ENCODE measurements around the gene KCNC3. TPM values are rescaled to one million over a fixed set of nuclear protein-coding genes. Genes with fewer than 3 reads are reported as not detected.
A peak's percentile ranks its signal among the peaks of the same experiment; 100 is the strongest.

Gene KCNC3
- 1.6 and 1.9 TPM in 2 replicates for total RNA-seq (2013; cell fraction: nucleolus; rRNA removed)
- total RNA-seq (2014; rRNA removed) (0.16 and 0.45 TPM in 2 replicates), total RNA-seq (2014; rRNA removed; fragmentation: Illumina TruSeq; extraction: Trizol) (0.27 and 0.32 TPM in 2 replicates), total RNA-seq (2021) (2.4 and 3.8 TPM in 2 replicates), polyA plus RNA-seq (2011; rRNA removed) (0.24 and 0.43 TPM in 2 replicates), polyA plus RNA-seq (2014; fragmentation: Illumina TruSeq; extraction: Trizol) (1.1 and 1.5 TPM in 2 replicates), polyA plus RNA-seq (2014; fragmentation: Nextera tagmentation; extraction: Ambion mirVana) (not detected), polyA plus RNA-seq (2014; rRNA removed) (1.9 and 2.5 TPM in 2 replicates), polyA plus RNA-seq (2016; fragmentation: Nextera tagmentation; extraction: Ambion mirVana) (under 1 TPM; 0.08 to 0.10 TPM), polyA minus RNA-seq (2011; rRNA and poly(A)+ RNA removed) (0.73 and 0.77 TPM in 2 replicates), Bru-seq, nascent RNA (percentile 44 among the genes with signal in this experiment), BruChase-seq, experiment 1, labeled RNA remaining after a 6-hour chase (percentile 44 among the genes with signal in this experiment), BruChase-seq, experiment 2, labeled RNA remaining after a 2-hour chase (percentile 40 among the genes with signal in this experiment)
- 1.4 TPM for polyA plus RNA-seq (2011; ENCODE audit: low read depth)
- 0.63 and 0.75 TPM in 2 replicates for polyA plus RNA-seq (2011; cell fraction: cytosol; rRNA removed)
- 4.0 and 5.1 TPM in 2 replicates for polyA plus RNA-seq (2011; cell fraction: nucleus; rRNA removed)
- 2.9 and 5.5 TPM in 2 replicates for polyA plus RNA-seq (2012)
- polyA minus RNA-seq (2011; cell fraction: cytosol; rRNA and poly(A)+ RNA removed) = 0.62 TPM in 1 of 2 replicates, not detected in the other
- 1.1 and 1.9 TPM in 2 replicates for polyA minus RNA-seq (2011; cell fraction: nucleus; rRNA and poly(A)+ RNA removed)
- long read RNA-seq, experiment 1 = 0 reads
- long read RNA-seq, experiment 2 = 0 reads

GRCh38 chr19:50329146-50329925 is at the start of gene KCNC3:
Gene KCNC3 (minus strand): TSS chr19:50329377. CDS start chr19:50329082, 295 bp downstream.
- ChIA-PET CTCF (interaction anchor here (0.6 to 1.6 kb wide), 11 partner anchors 9 to 181 kb away, joined by 3 to 5 read pairs (median 4); partner anchors contain the start of gene NR1H2), RAD21 (ENCODE audit: unreplicated experiment) (interaction anchor here (0.6 to 2.1 kb wide), 22 partner anchors 11 to 491 kb away, joined by 3 to 36 read pairs (median 4); no protein-coding TSS in a partner anchor), SMC1A (ENCODE audit: uncharacterized antibody, unreplicated experiment) (interaction anchor here (0.8 to 1.9 kb wide), 6 partner anchors 9 to 74 kb away, joined by 3 to 20 read pairs (median 4); no protein-coding TSS in a partner anchor), POLR2A (interaction anchor here (0.6 to 2.1 kb wide), 13 partner anchors 8 to 1453 kb away, joined by 3 to 38 read pairs (median 4); partner anchors contain the start of gene AP2A1)
- intact Hi-C loops (cut with micrococcal nuclease; ENCODE audit: unreplicated experiment) (no loop called here), in situ Hi-C loops (cut with MboI) (loop anchor here (25.0 kb wide), 1 partner anchor 1033 kb away; the partner anchor contains the start of genes CLDND2, ETFB and NKG7)
- Histone ChIP-seq H3K27ac (ENCODE audit: control insufficient read depth, insufficient read depth) (peak within 1 kb of the TSS; percentile 58), H3K4me1 (ENCODE audit: control insufficient read depth, insufficient read depth, low read length) (peaks cover 36% of the 10 kb centered on the region), H3K9me3 (replicated peaks; ENCODE audit: control insufficient read depth, insufficient read depth, low read length) (no peaks in the 10 kb centered on the region; the same call in 2 of the 3 replicates), H2AFZ (ENCODE audit: control insufficient read depth, low read depth, low read length) (peak within 1 kb of the TSS; percentile 50), H3K27me3 (replicated peaks in 1 of 2; ENCODE audit: control insufficient read depth in 2 of 2, insufficient read depth in 2 of 2, low read length in 1 of 2) (peaks cover 2 to 16% of the 10 kb centered on the region in 2 experiments; a peak in 3 of 4 replicates), H3K9ac (ENCODE audit: control insufficient read depth, insufficient read depth, low read length) (peak within 1 kb of the TSS; percentile 52; the same call in 1 of the 2 replicates), H3K79me2 (ENCODE audit: control insufficient read depth, insufficient read depth, low read length) (no peaks in the 10 kb centered on the region), H3K36me3 (ENCODE audit: control insufficient read depth in 2 of 2, insufficient read depth in 2 of 2, low read length in 1 of 2) (peaks cover 0 to 4% of the 10 kb centered on the region in 2 experiments; a peak in 3 of 4 replicates), H4K20me1 (ENCODE audit: control insufficient read depth, insufficient read depth) (peaks cover 4% of the 10 kb centered on the region; the same call in 1 of the 2 replicates), H3K4me2 (ENCODE audit: control insufficient read depth, insufficient read depth) (peak within 1 kb of the TSS; percentile 95), H3K4me3 (peak within 1 kb of the TSS; percentile 66)
- DNase-seq (ENCODE audit: low read depth, low spot score) = peak; percentile 83
- BruUV-seq (replicated peaks) = no TSS peak
- ATAC-seq = peak; percentile 78
- 1% methylated on average over 31 of the region's 43 CpGs for WGBS (ENCODE audit: insufficient coverage, insufficient replicate concordance, low lambda C conversion rate, missing lambda C conversion rate)
- FAIRE-seq = peak; percentile 99
- peak; percentile 94 for TF ChIP-seq HDGF (IDR thresholded peaks at IDR 0.05)
- no peak for TF ChIP-seq KAT2A (conservative IDR thresholded peaks at IDR 0.05; ENCODE audit: control insufficient read depth, low read depth, low read length)
- TF ChIP-seq SIN3A (IDR thresholded peaks at IDR 0.05; ENCODE audit: low read depth, low read length) = no peak
- no peak for TF ChIP-seq PAX8 (IDR thresholded peaks at IDR 0.05)
- peak; percentile 92 for TF ChIP-seq POLR2A (IDR thresholded peaks at IDR 0.05; ENCODE audit: low read depth, low read length)
- no peak for TF ChIP-seq SMC3 (IDR thresholded peaks at IDR 0.05; ENCODE audit: borderline replicate concordance, low read length)
- no peak for TF ChIP-seq DPF2 (IDR thresholded peaks at IDR 0.05)
- no peak for TF ChIP-seq ZNF592 (IDR thresholded peaks at IDR 0.05)
- no peak for TF ChIP-seq ESRRA (IDR thresholded peaks at IDR 0.05; ENCODE audit: low read length)
- no peak for TF ChIP-seq GATAD2B (conservative IDR thresholded peaks at IDR 0.05; ENCODE audit: low read depth)
- no peak for TF ChIP-seq NFXL1 (IDR thresholded peaks at IDR 0.05; ENCODE audit: borderline replicate concordance)
- TF ChIP-seq ZNF217 (IDR thresholded peaks at IDR 0.05) = no peak
- no peak for TF ChIP-seq MEF2A (IDR thresholded peaks at IDR 0.05; ENCODE audit: insufficient read depth, low read depth, low read length)
- no peak for TF ChIP-seq SMAD1 (IDR thresholded peaks at IDR 0.05; ENCODE audit: low read depth, partially characterized antibody)
- TF ChIP-seq PBX3 (IDR thresholded peaks at IDR 0.05; ENCODE audit: insufficient replicate concordance, low read depth, low read length) = no peak
